GM12872 (cell line): Measurements from ENCODE around the gene DNAJB1.

Source experiments
- CTCF ChIP-seq: IDR thresholded peaks from 3 replicates; pipeline ENCODE4 v1.5.1; 2011; ENCODE audit warnings: low read depth, mild to moderate bottlenecking, low read length, moderate library complexity; ENCODE audit not compliant: insufficient read depth

Gene DNAJB1

GRCh38 chr19:14470031-14470876, 47.9 kb downstream of the DNAJB1 start:
- no peak for TF ChIP-seq CTCF

- no peak for TF ChIP-seq CTCF
These were observed 50.4 kb downstream of the DNAJB1 start for GRCh38 chr19:14467816-14468215.

GRCh38 chr19:14467391-14467790, 50.8 kb downstream of the DNAJB1 start:
- no peak for TF ChIP-seq CTCF
